Hepatocyte (in vitro differentiated cells): ENCODE measurements around the gene ACE. TPM values are rescaled to one million over a fixed set of nuclear protein-coding genes. Genes with fewer than 3 reads are reported as not detected.

Source experiments
- DNase-seq: peaks from one replicate; pipeline ENCODE4 v3.0.0-alpha.2; 2016; ENCODE audit warnings: low spot score
- H2AFZ ChIP-seq: fragments of 200-600 bp; sonication (generic); 2 replicates; pipeline ENCODE4 v1.6.0; 2016; ENCODE audit warnings: antibody characterized with exemption, mild to moderate bottlenecking
- H3K27ac ChIP-seq: fragments of 200-600 bp; sonication (generic); 2 replicates; pipeline ENCODE4 v1.5.1; 2016; ENCODE audit warnings: mild to moderate bottlenecking
- H3K27me3 ChIP-seq: fragments of 200-600 bp; sonication (generic); 2 replicates; pipeline ENCODE4 v1.6.1; 2016
- H3K36me3 ChIP-seq: fragments of 200-600 bp; sonication (generic); replicated peaks from 2 replicates; pipeline ENCODE4 v1.5.1; 2016; ENCODE audit warnings: low read depth; ENCODE audit not compliant: insufficient read depth
- H3K4me1 ChIP-seq: fragments of 200-600 bp; sonication (generic); 2 replicates; pipeline ENCODE4 v1.5.1; 2016; ENCODE audit warnings: mild to moderate bottlenecking, moderate library complexity; ENCODE audit not compliant: insufficient read depth
- H3K4me2 ChIP-seq: fragments of 200-600 bp; sonication (generic); 2 replicates; pipeline ENCODE4 v1.6.0; 2016
- H3K4me3 ChIP-seq: fragments of 200-600 bp; sonication (generic); 2 replicates; pipeline ENCODE4 v1.5.1; 2016; ENCODE audit warnings: mild to moderate bottlenecking
- H3K79me2 ChIP-seq: fragments of 200-600 bp; sonication (generic); 2 replicates; pipeline ENCODE4 v1.6.0; 2017; ENCODE audit warnings: mild to moderate bottlenecking
- H3K9me2 ChIP-seq: fragments of 200-600 bp; sonication (generic); replicated peaks from 2 replicates; pipeline ENCODE4 v1.6.0; 2017; ENCODE audit warnings: mild to moderate bottlenecking; ENCODE audit not compliant: insufficient read depth
- H3K9me3 ChIP-seq: fragments of 200-600 bp; sonication (generic); 2 replicates; pipeline ENCODE4 v1.5.1; 2016; ENCODE audit warnings: low read depth, mild to moderate bottlenecking
- H4K20me1 ChIP-seq: fragments of 200-600 bp; sonication (generic); 2 replicates; pipeline ENCODE4 v1.6.0; 2016; ENCODE audit warnings: mild to moderate bottlenecking; ENCODE audit not compliant: insufficient read depth, poor library complexity, severe bottlenecking
- EZH2 ChIP-seq: fragments of 200-600 bp; sonication (generic); IDR thresholded peaks from 2 replicates; pipeline ENCODE4 v1.6.1; 2016; ENCODE audit warnings: antibody characterized with exemption, mild to moderate bottlenecking, borderline replicate concordance
- EZH2phosphoT487 ChIP-seq: fragments of 200-600 bp; sonication (generic); IDR thresholded peaks from one replicate; pipeline ENCODE4 v1.6.1; 2018; ENCODE audit warnings: antibody characterized with exemption, mild to moderate bottlenecking, low read depth, moderate library complexity; ENCODE audit not compliant: unreplicated experiment, severe bottlenecking
- WGBS: methylation state at CpG from one replicate; pipeline ENCODE4 v1.1.6; 2016; ENCODE audit warnings: low lambda C conversion rate; ENCODE audit errors: missing lambda C conversion rate; 5-methylcytosine and 5-hydroxymethylcytosine counted together
- polyA plus RNA-seq: library from polyadenylated mRNA; unstranded; fragments of >200 nt; fragmentation: Nextera tagmentation; extraction: Ambion mirVana; gene quantifications from 2 replicates; pipeline ENCODE4 v1.2.1, GENCODE V29; 2016
- total RNA-seq: library from RNA; depleted of rRNA; stranded (reverse); fragments of >200 nt; gene quantifications from 2 replicates; pipeline ENCODE4 v1.2.3, GENCODE V29; 2014
- TF ChIP-seq, protein P1 (sequence below): fragments of 200-600 bp; sonication (generic); IDR thresholded peaks from 2 replicates; pipeline ENCODE4 v1.5.1; 2016; ENCODE audit warnings: antibody characterized with exemption, mild to moderate bottlenecking; ENCODE audit not compliant: poor library complexity

Gene ACE
- total and polyA plus RNA-seq, 2 experiments from 2014 or later: 7.2 to 8.0 TPM

DNA sequence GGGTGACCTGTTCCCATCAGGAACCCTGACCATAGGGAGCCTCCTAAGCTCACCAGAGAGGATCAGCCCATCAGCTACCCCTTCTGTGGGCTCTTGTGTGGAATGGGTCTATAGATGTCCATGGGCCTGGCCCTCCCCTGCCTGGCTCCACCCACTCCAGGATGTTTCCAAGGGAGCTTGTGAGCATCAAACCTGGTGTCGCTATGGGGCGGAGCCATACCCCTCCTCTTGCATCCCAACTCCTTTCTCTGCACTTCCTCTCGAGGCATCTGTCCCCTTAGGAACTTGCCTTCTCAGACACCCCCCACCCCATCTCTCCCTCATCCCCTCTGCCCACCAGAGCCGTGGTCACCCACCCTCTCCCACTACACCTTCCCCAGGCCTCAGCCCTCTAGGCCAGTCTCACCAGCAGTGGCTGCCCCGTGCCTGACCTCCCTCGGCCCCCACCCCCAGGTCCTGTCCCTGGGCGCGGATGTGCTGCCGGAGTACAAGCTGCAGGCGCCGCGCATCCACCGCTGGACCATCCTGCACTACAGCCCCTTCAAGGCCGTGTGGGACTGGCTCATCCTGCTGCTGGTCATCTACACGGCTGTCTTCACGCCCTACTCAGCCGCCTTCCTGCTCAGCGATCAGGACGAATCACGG is 56.7 kb downstream of the ACE start:
- WGBS: 92% methylated on average over 18 of the region's 20 CpGs
- H3K27me3 ChIP-seq: peaks cover 5% of the 10 kb centered on the region

DNA sequence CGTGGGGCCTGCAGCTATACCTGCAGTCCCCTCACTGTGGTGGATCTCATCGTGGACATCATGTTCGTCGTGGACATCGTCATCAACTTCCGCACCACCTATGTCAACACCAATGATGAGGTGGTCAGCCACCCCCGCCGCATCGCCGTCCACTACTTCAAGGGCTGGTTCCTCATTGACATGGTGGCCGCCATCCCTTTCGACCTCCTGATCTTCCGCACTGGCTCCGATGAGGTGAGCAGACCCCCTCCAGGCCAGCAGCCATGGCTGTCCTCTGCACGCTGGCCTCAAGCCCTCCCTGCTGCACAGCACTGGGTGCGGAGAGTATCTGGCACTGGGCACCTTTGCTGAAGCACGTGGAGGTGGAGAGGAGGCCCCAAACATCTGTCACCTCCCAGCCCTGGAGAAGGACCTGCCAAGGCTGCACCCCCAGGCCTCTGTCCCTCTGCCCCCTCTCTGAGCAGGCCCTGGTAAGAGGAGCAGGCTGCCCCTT is 57.3 kb downstream of the ACE start:
- H4K20me1 ChIP-seq: no peaks in the 10 kb centered on the region
- H3K4me1 ChIP-seq: no peaks in the 10 kb centered on the region
- no peak for DNase-seq
- no peaks in the 10 kb centered on the region for H3K9me3 ChIP-seq
- no peak overlapping the region for H3K4me2 ChIP-seq
- 93% methylated on average over 17 of the region's 17 CpGs for WGBS
- no peaks in the 10 kb centered on the region for H3K9me2 ChIP-seq
- H2AFZ ChIP-seq: no peak overlapping the region
- no peak overlapping the region for H3K27ac ChIP-seq
- no peak overlapping the region for H3K4me3 ChIP-seq
- no peaks in the 10 kb centered on the region for H3K79me2 ChIP-seq
- no peaks in the 10 kb centered on the region for H3K36me3 ChIP-seq
- no peak for TF ChIP-seq EZH2phosphoT487
- no peak for TF ChIP-seq EZH2
- TF ChIP-seq, protein P1, sequence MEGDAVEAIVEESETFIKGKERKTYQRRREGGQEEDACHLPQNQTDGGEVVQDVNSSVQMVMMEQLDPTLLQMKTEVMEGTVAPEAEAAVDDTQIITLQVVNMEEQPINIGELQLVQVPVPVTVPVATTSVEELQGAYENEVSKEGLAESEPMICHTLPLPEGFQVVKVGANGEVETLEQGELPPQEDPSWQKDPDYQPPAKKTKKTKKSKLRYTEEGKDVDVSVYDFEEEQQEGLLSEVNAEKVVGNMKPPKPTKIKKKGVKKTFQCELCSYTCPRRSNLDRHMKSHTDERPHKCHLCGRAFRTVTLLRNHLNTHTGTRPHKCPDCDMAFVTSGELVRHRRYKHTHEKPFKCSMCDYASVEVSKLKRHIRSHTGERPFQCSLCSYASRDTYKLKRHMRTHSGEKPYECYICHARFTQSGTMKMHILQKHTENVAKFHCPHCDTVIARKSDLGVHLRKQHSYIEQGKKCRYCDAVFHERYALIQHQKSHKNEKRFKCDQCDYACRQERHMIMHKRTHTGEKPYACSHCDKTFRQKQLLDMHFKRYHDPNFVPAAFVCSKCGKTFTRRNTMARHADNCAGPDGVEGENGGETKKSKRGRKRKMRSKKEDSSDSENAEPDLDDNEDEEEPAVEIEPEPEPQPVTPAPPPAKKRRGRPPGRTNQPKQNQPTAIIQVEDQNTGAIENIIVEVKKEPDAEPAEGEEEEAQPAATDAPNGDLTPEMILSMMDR: no peak
- peaks cover 10% of the 10 kb centered on the region for H3K27me3 ChIP-seq

More for the DNA sequence above, 56.7 kb downstream of the ACE start:
- Histone ChIP-seq H4K20me1 (no peaks in the 10 kb centered on the region), H3K9me3 (no peaks in the 10 kb centered on the region), H3K4me3 (no peak overlapping the region), H3K9me2 (no peaks in the 10 kb centered on the region), H3K27ac (no peak overlapping the region), H3K4me2 (no peak overlapping the region), H2AFZ (no peak overlapping the region), H3K4me1 (no peaks in the 10 kb centered on the region), H3K36me3 (no peaks in the 10 kb centered on the region), H3K79me2 (no peaks in the 10 kb centered on the region)
- no peak for DNase-seq
- TF ChIP-seq EZH2phosphoT487: no peak
- no peak for TF ChIP-seq EZH2
- TF ChIP-seq, protein P1: no peak

DNA sequence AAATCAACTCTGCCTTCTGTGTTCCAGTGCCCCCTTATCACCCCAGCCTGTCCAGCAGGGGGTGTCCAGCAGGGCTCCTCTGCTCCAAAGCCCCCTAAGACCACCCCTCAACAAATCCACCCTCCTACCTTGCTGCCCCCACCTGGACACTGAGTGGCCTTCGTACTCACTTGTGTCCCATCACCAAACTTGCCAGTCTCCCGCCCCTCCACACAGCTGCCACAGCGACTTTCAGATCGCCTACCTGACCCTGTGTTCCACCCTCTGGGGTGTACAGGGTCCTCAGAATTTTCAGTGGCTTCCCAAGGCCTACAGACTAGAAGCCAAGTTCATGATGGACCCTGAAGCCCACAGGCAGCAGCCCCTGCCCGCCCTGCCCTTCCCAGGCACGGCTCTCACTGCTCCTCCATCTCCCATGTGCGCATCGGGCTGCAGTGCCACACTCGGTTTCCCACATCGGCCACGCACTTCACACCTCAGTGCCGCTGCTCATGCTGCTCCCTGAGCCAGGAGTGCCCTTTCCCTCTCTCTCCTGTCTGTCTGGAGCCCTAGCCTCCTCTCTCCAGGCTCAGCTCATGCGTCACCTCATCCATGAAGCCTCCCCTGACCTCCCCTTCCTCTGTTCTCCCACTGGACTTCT is 58.1 kb downstream of the ACE start:
- H3K27ac ChIP-seq: no peak overlapping the region
- no peak overlapping the region for H3K4me2 ChIP-seq
- H3K4me1 ChIP-seq: no peaks in the 10 kb centered on the region
- no peak overlapping the region for H3K4me3 ChIP-seq
- H3K27me3 ChIP-seq: peaks cover 13% of the 10 kb centered on the region
- no peaks in the 10 kb centered on the region for H3K9me3 ChIP-seq
- H2AFZ ChIP-seq: no peak overlapping the region
- H4K20me1 ChIP-seq: no peaks in the 10 kb centered on the region
- H3K79me2 ChIP-seq: no peaks in the 10 kb centered on the region
- H3K36me3 ChIP-seq: no peaks in the 10 kb centered on the region
- no peaks in the 10 kb centered on the region for H3K9me2 ChIP-seq
- DNase-seq: no peak
- TF ChIP-seq EZH2: no peak
- TF ChIP-seq EZH2phosphoT487: no peak
- TF ChIP-seq, protein P1: no peak
- WGBS: 87% methylated on average over 12 of the region's 13 CpGs
